Caco-2 (cell line): ENCODE measurements around the gene SLC5A6. TPM values are rescaled to one million over a fixed set of nuclear protein-coding genes. Genes with fewer than 3 reads are reported as not detected.

Experiments
- BruUV-seq: library from RNA; stranded (reverse); fragments of 400-500 nt; replicated peaks from 2 replicates; lab custom pipeline; 2021; lab: Mats Ljungman, UMichigan
- CTCF ChIA-PET: fragments of 300-600 bp; sonication (Branson Sonifier 250); formaldehyde crosslinking; loops from one replicate; lab custom pipeline; 2022; ENCODE audit warnings: antibody characterized with exemption; lab: Charles Lee
- POLR2A ChIA-PET: fragments of 300-600 bp; sonication (Branson Sonifier 250); formaldehyde crosslinking; loops from one replicate; lab custom pipeline; 2022; ENCODE audit warnings: antibody characterized with exemption; lab: Charles Lee
- DNase-seq, 2 experiments: peaks; one replicate each; pipeline versions ENCODE4 v3.0.0 to v3.0.0-alpha.2; 2020 to 2022
- H3K27me3 ChIP-seq: replicated peaks from 2 replicates; pipeline ENCODE4 v1.6.0; 2011; ENCODE audit warnings: low read length; ENCODE audit not compliant: control insufficient read depth, insufficient read depth
- H3K36me3 ChIP-seq: 2 replicates; pipeline ENCODE4 v1.5.1; 2011; ENCODE audit warnings: low read length; ENCODE audit not compliant: control insufficient read depth, insufficient read depth
- H3K4me1 ChIP-seq: fragments of 250-450 bp; sonication (Bioruptor Pico); 2 replicates; pipeline ENCODE4 v1.5.1; 2020; ENCODE audit warnings: mild to moderate bottlenecking
- H3K4me3 ChIP-seq: 2 replicates; pipeline ENCODE4 v1.5.1; 2011; ENCODE audit warnings: low read depth, mild to moderate bottlenecking, control low read depth, low read length
- H3K9me3 ChIP-seq: fragments of 250-450 bp; sonication (Bioruptor Pico); 2 replicates; pipeline ENCODE4 v1.5.1; 2020; ENCODE audit warnings: mild to moderate bottlenecking, moderate library complexity
- H3K27ac Mint-ChIP-seq: one replicate; pipeline ENCODE4 v1.8.0; 2022; ENCODE audit warnings: mixed read lengths; ENCODE audit not compliant: unreplicated experiment
- H3K27me3 Mint-ChIP-seq: one replicate; pipeline ENCODE4 v1.8.0; 2022; ENCODE audit warnings: mixed read lengths; ENCODE audit not compliant: insufficient read depth, unreplicated experiment
- H3K36me3 Mint-ChIP-seq: one replicate; pipeline ENCODE4 v1.8.0; 2022; ENCODE audit warnings: mild to moderate bottlenecking, mixed read lengths; ENCODE audit not compliant: insufficient read depth, unreplicated experiment
- H3K4me1 Mint-ChIP-seq: one replicate; pipeline ENCODE4 v1.8.0; 2022; ENCODE audit warnings: low read depth, mixed read lengths; ENCODE audit not compliant: unreplicated experiment
- H3K4me3 Mint-ChIP-seq: one replicate; pipeline ENCODE4 v1.8.0; 2022; ENCODE audit warnings: mild to moderate bottlenecking, moderate library complexity, mixed read lengths; ENCODE audit not compliant: unreplicated experiment
- H3K9me3 Mint-ChIP-seq: one replicate; pipeline ENCODE4 v1.8.0; 2022; ENCODE audit warnings: mixed read lengths; ENCODE audit not compliant: unreplicated experiment
- CTCF ChIP-seq, 2 experiments: fragments of 200-600 bp in 1 of 2; IDR thresholded peaks; 1 replicate in 1 of 2; 2 replicates in 1 of 2; pipeline versions ENCODE4 v1.5.1 to v1.8.0; 2011 to 2022; ENCODE audit warnings: antibody characterized with exemption in 1 of 2, control low read depth in 1 of 2, inconsistent platforms in 1 of 2, low read depth in 1 of 2, low read length in 1 of 2, mild to moderate bottlenecking in 1 of 2, moderate library complexity in 1 of 2; ENCODE audit not compliant: insufficient read depth in 1 of 2, severe bottlenecking in 1 of 2, unreplicated experiment in 1 of 2
- intact Hi-C: fragments of 100-400 bp; cut with micrococcal nuclease; formaldehyde crosslinking; loops from one replicate; pipeline ENCODE4 v1.10.0; 2022; ENCODE audit not compliant: unreplicated experiment
- total RNA-seq: library from RNA; stranded (reverse); gene quantifications from 2 replicates; pipeline ENCODE4 v1.2.3, GENCODE V29; 2022

SLC5A6 gene
- total RNA-seq, 1 experiment from 2014 or later, result 98.2 TPM

GRCh38 chr2:27258051-27258450, 46.0 kb upstream of the SLC5A6 start:
- Mint-ChIP-seq H3K27ac (no peak overlapping the region), H3K9me3 (no peaks in the 10 kb centered on the region), H3K4me3 (no peak overlapping the region), H3K27me3 (peaks cover 18% of the 10 kb centered on the region), H3K4me1 (peaks cover under 1% of the 10 kb centered on the region), H3K36me3 (no peaks in the 10 kb centered on the region)
- TF ChIP-seq CTCF (IDR thresholded peaks at IDR 0.05; ENCODE audit: insufficient read depth in 1 of 2, low read depth in 1 of 2, low read length in 1 of 2, severe bottlenecking in 1 of 2, unreplicated experiment in 1 of 2), result no peak
- DNase-seq, result no peak
- Histone ChIP-seq H3K36me3 (no peaks in the 10 kb centered on the region), H3K9me3 (no peaks in the 10 kb centered on the region), H3K4me3 (no peak overlapping the region), H3K4me1 (peaks cover 5% of the 10 kb centered on the region), H3K27me3 (peaks cover 2% of the 10 kb centered on the region; the same call in 1 of the 2 replicates)
- intact Hi-C loops, result no loop called here
- no TSS peak for BruUV-seq
- ChIA-PET CTCF (no interaction called here), POLR2A (no interaction called here)

DNA sequence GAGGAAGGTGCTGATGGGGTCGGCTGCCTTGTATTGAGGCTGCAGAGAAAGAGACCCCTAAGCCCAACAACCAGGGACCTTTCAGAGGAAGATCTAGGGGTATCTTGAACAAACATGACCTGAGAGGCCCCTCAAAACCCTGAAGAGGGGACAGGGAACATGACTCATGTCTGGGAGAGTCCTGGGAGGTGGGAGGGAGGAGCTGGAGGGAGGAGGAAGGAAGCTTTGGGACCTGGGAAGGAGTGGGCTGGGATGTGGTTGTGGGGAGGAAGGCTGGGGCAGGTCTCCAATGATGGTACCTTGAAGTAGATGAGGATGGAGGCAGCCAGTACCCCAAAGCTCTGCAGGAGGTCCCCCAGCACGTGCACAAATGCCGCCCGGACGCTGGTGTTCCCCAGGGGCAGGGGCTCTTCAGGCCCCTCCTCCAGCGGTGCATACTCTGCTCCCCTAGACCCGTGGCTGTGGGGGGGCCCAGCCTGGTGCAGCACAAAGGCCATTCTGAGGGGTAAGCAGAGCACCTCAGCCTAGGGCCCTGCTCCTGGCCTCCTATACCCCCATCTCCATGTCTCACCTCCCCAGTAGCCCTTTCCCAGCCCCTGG, 44.9 kb upstream of the SLC5A6 start:
- H3K36me3 Mint-ChIP-seq, result no peaks in the 10 kb centered on the region

DNA sequence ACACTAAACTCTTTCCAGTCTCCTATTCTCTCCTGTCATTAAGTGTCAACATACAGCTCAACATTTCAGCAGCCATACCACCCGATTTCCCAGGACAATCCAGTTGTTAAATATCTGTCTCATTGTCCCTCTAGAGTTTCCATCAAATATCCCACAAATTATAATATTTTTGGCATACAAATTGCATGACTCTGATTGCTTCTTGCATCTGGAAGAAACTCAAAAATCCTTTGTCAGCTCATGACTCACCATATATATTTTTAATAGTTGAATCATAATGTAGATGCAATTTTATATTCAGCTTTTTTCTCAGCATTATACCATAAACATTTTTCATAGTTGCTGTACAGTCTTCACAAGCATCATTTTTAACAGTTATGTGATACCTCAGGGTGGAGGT, 43.6 kb upstream of the SLC5A6 start:
- no peak overlapping the region for H3K4me3 ChIP-seq
- ChIA-PET POLR2A (no interaction called here), CTCF (interaction anchor here (0.6 to 0.7 kb wide), 3 partner anchors 9 to 123 kb away, joined by 3 to 5 read pairs (median 4); no protein-coding TSS in a partner anchor)
- Mint-ChIP-seq H3K27me3 (peaks cover 8% of the 10 kb centered on the region), H3K9me3 (no peaks in the 10 kb centered on the region), H3K36me3 (no peaks in the 10 kb centered on the region), H3K4me1 (no peaks in the 10 kb centered on the region), H3K27ac (no peak overlapping the region), H3K4me3 (no peak overlapping the region)
- no peaks in the 10 kb centered on the region for H3K27me3 ChIP-seq
- no peaks in the 10 kb centered on the region for H3K36me3 ChIP-seq
- H3K9me3 ChIP-seq, result no peaks in the 10 kb centered on the region
- no peak for TF ChIP-seq CTCF (IDR thresholded peaks at IDR 0.05; ENCODE audit: insufficient read depth in 1 of 2, low read depth in 1 of 2, low read length in 1 of 2, severe bottlenecking in 1 of 2, unreplicated experiment in 1 of 2)
- no TSS peak for BruUV-seq
- intact Hi-C loops, result no loop called here
- DNase-seq, result no peak
- H3K4me1 ChIP-seq, result no peaks in the 10 kb centered on the region

More for the DNA sequence above, 44.9 kb upstream of the SLC5A6 start:
- TF ChIP-seq CTCF (IDR thresholded peaks at IDR 0.05; ENCODE audit: insufficient read depth in 1 of 2, low read depth in 1 of 2, low read length in 1 of 2, severe bottlenecking in 1 of 2, unreplicated experiment in 1 of 2), result no peak
- no peak for DNase-seq
- Histone ChIP-seq H3K27me3 (peaks cover 2% of the 10 kb centered on the region; the same call in 1 of the 2 replicates), H3K4me3 (no peak overlapping the region), H3K9me3 (no peaks in the 10 kb centered on the region), H3K4me1 (peaks cover under 1% of the 10 kb centered on the region; the same call in 1 of the 2 replicates), H3K36me3 (no peaks in the 10 kb centered on the region)
- no peaks in the 10 kb centered on the region for H3K4me1 Mint-ChIP-seq
- no TSS peak for BruUV-seq
- no peaks in the 10 kb centered on the region for H3K9me3 Mint-ChIP-seq
- CTCF ChIA-PET, result no interaction called here
- POLR2A ChIA-PET, result no interaction called here
- peaks cover 18% of the 10 kb centered on the region for H3K27me3 Mint-ChIP-seq
- H3K4me3 Mint-ChIP-seq, result no peak overlapping the region
- intact Hi-C loops, result no loop called here
- no peak overlapping the region for H3K27ac Mint-ChIP-seq
